NCI-H1436 treated with DMSO at 0.1 percent for 48 hours (cell line): ENCODE results near the gene ENAH.
A peak's percentile ranks its signal among the peaks of the same experiment; 100 is the strongest.

ENCODE experiments used
- DNase-seq: peaks from one replicate; lab custom pipeline; 2025; lab: John Stamatoyannopoulos, UW

ENAH gene

GRCh38 chr1:225559902-225560301, 93.0 kb downstream of the ENAH start:
- DNase-seq, result no peak

GRCh38 chr1:225559326-225559725, 93.6 kb downstream of the ENAH start:
- no peak for DNase-seq

- no peak for DNase-seq
These were observed 96.2 kb downstream of the ENAH start for GRCh38 chr1:225556694-225557093.

- DNase-seq, result no peak
These were observed 97.1 kb downstream of the ENAH start for GRCh38 chr1:225555821-225556220.

GRCh38 chr1:225554216-225554812, 98.6 kb downstream of the ENAH start:
- no peak for DNase-seq

GRCh38 chr1:225549821-225550220, 103.1 kb downstream of the ENAH start:
- no peak for DNase-seq

- no peak for DNase-seq
These were observed 104.6 kb downstream of the ENAH start for GRCh38 chr1:225548140-225548857.

- no peak for DNase-seq
These were observed 107.3 kb downstream of the ENAH start for GRCh38 chr1:225545649-225546048.

GRCh38 chr1:225544924-225545323, 108.0 kb downstream of the ENAH start:
- peak; percentile 54 for DNase-seq

- no peak for DNase-seq
These were observed 108.7 kb downstream of the ENAH start for GRCh38 chr1:225544263-225544662.

GRCh38 chr1:225543350-225543749, 109.6 kb downstream of the ENAH start:
- DNase-seq, result no peak

- no peak for DNase-seq
These were observed 111.5 kb downstream of the ENAH start for GRCh38 chr1:225541383-225541782.

GRCh38 chr1:225539575-225539974, 113.3 kb downstream of the ENAH start:
- no peak for DNase-seq

- no peak for DNase-seq
These were observed 113.9 kb downstream of the ENAH start for GRCh38 chr1:225539069-225539468.

- DNase-seq, result no peak
These were observed 115.2 kb downstream of the ENAH start for GRCh38 chr1:225537554-225538251.

GRCh38 chr1:225535280-225535679, 117.6 kb downstream of the ENAH start:
- no peak for DNase-seq

GRCh38 chr1:225534772-225535171, 118.2 kb downstream of the ENAH start:
- DNase-seq, result no peak

- DNase-seq, result no peak
These were observed 118.8 kb downstream of the ENAH start for GRCh38 chr1:225534135-225534534.

GRCh38 chr1:225533238-225533637, 119.7 kb downstream of the ENAH start:
- no peak for DNase-seq

- peak; percentile 38 for DNase-seq
These were observed 120.5 kb downstream of the ENAH start for GRCh38 chr1:225532240-225532944.

GRCh38 chr1:225529726-225530125, 123.2 kb downstream of the ENAH start:
- no peak for DNase-seq

- DNase-seq, result no peak
These were observed 125.3 kb downstream of the ENAH start for GRCh38 chr1:225527575-225527974.

GRCh38 chr1:225526878-225527277, 126.0 kb downstream of the ENAH start:
- DNase-seq, result no peak
